ENCODE measurements around the gene CABCOCO1.

Gene CABCOCO1

DNA sequence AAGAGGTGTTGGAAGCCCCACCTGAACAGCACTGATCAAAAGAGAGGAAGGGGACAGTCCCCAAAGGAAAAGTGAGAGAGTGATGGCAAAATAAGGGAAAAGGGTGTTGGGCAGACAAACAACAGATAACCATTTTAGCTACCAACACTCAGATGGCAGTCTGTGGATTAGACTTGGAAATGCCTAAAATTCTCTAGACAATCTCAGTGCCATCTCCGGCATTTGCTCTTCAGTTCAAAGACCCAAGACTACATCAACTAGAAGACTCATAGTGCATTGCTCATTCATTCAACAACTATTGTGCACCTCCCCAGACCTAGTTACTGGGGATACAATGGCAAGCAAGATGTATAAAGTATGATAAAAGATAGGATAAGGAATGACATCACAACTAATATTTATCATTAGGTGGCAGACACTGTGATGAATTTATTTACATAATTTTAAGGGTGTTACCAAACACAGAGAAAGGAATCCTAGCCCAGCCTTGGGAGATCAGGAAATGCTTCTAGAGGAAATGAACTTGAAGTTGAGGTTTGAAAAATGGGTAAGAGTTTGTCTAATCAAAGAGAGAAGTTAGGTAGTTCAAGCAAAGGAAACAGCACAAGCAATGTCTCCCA is 129.5 kb downstream of the CABCOCO1 start:
- DNase-seq: peak; percentile 31

DNA sequence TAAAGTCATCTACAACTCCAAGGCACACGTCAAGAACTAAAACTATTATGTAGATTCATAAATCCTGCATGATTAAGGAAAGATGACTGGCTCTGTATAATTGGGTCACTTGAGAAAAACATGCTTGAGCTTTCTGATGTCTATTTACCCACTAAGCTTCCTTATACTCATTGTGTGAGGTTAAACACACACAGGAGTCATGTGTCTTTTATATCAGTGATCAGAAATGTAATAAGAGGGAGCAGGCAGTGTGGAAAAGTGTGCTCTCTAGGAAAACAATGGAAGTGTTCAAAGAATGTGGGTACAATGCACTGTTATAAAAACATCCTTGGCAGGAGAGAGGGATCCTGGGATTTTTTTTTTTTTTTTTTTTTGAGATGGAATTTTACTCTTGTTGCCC is 130.2 kb downstream of the CABCOCO1 start:
- DNase-seq: peak; percentile 31

DNA sequence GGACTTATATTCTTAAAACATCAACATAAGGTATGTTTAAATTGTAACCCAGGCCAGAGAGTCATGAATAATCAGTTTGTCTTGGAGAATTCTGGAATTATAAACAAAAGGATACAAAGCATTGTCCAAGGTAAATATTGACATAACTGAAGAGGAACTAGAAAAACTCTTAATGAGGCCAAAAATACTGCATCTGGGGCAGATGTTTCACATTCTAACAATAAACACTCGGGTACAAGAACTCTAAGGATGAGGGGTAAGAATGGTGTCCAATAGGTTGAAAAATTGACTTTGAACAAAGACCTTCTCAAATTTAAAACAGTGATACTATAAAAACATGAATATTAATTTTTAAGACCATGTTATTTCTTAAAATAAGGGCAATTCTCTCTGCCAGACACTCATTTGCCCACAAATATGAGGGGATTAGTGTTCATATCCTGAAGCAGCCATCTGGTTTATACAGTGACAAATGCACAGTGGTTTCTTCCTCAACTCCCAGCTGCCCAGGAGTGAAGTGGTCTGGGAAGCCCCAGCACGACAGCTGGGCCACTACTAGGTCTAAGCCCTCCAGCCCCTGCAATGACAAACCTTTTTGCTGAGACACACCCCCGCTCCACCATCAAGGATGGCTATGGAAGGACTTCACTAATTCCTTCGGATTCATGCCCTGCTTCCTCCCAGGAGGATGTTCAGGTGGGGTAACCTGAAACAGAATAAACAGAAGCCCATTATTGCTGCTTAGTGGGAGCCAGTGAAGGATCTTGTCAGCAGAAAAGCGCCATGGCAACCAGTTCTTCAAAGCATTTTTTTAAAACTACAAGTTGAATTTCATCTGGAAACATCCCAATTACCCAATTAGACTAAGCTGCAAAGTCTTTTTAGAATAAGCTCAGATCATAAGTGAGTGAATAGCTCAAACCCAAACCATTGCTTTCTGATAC is 131.3 kb downstream of the CABCOCO1 start:
- no peak for DNase-seq

DNA sequence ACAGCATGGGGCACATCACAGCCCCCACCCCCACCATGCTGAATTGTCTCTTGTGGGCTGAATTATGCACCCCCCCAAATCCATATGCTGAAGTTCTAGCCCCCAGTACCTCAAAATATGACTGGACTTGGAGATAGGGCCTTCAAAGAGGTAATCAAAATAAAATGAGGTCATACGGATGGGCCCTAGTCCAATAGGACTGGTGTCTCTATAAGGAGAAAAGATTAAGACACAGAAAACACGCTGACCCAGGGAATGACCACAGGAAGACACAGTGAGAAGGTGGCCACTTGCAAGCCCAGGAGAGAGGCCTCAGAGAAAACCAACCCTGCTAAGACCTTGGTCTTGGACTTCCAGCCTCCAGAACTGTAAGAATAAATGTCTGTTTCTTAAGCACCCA is 132.4 kb downstream of the CABCOCO1 start:
- no peak for DNase-seq

DNA sequence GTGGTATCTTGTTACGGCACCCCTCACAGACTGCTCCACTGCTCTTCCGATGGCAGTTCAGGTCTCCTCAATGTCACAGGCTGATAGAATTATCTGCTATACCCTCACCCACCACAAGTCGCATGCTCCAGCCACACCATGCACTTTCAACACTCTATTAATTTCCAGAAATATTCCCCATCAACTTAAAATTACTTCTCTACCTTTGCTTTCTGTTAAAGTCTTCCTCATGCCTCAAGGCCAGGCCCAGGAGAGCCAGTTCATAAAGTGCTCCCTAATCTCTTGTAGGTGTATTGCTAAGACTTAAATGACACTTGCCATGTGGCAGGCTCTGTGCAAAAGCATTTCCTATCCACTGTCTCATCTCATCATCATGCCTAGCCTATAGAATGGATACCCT is 132.8 kb downstream of the CABCOCO1 start:
- DNase-seq: peak; percentile 65

DNA sequence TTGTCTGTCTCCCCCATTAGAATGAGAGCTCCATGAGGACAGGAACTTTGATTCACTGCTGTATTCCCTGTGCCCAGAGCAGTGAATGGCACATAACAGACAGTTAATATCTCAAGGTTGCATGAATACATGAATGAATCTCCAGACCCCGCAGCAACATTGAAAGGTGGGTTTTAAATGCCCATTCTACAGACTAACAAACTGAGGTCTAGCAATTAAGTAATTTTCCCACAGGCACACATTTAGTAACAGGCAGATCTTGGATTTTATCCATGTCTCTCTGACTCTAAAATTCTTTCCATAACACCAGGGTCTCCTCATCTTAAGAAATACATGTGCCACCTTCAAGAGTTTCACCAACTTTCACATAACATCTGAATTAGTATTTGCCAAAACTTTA is 134.1 kb downstream of the CABCOCO1 start:
- DNase-seq: no peak

DNA sequence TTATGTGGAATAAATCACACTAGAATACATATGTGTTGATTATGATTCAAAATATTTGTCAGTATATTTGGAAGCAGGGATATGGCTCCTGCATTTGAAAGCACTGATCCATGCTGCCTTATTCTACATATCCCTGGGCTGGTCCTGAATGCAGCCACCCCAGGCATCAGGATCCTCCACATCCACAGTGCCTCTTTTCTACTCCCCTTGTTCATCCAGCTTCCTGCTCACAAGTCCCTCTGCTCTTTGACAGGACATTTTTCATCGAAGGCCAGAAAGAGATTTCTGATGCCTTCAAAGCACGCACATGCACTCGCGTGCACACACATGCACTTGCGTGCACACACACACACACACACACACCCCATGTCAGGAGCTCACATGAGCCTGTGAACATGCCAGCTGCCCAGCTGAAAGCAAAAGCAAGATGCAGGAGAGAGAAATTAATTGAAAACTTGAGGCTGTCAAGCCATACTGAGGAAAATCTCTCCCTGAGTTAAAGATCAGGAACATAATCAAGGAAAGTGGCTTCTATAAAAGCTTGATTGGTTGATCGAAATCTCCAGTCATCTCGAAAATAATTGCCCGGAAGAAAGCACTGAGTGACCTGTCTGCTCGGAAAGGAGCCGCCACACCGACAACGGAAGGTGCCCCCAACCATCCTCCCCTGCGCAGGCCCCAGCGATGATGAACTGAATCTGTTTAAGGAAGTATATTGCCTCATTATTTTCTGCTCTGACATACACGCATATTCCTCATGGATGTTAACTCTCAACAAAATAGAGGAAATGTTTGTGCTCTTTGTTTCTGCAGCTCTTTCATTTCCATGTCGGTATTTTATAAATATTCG is 134.8 kb downstream of the CABCOCO1 start:
- DNase-seq: no peak

DNA sequence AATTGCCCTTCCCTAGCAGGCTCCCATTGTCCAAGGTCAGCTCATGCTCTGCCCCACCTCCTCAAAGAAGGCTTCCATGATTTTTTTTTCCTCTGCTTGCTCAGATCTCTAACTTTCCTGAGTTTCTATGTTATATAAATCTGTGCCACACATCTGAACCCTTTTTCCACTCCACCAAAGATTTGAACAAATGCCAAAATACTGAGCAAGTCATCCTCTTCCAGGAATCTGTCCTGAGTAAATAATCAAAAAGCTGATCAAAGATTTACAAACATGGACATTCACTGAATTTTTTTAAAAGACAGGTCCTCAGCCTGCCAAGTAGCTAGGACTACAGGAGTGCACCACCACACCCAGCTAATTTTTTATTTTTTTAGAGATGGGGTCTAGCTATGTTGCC is 136.0 kb downstream of the CABCOCO1 start:
- peak; percentile 43 for DNase-seq

DNA sequence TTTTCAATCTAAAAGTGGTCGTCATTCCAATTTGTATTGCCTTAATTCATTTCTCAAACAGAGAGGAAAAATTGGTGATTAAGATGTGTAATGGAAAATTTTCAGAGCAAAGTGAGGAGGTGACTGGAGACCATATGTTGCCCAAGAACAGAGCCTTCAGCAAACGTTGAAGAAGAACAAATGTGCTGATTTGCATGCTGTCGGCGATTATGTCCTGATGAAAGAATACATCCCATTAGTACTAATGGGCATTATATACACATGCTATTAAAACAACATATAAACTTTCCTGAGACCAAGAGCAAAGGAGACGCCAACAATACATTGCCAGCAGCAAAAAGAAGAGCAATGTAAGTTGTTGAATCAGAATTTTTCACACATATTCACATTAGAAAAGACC is 138.8 kb downstream of the CABCOCO1 start:
- no peak for DNase-seq

DNA sequence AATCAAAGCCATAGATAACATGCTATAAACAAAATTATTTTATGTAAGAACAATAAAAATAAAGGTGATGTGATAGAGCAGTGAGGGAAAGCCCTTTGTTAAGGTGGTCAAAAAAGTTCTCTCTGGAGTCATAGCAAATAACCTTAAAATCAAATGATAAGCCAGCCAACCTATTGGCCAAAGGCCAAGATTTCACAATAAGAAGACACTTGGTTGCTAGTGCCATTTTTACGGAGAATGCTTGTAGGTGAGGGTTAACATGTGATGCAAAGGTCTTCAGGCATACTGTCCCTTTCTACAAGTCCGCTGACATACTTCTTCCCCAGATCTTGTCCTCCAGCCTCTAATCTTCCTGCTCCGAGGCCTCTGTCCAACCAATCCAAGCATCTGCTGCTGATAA is 140.5 kb downstream of the CABCOCO1 start:
- DNase-seq: peak; percentile 18

DNA sequence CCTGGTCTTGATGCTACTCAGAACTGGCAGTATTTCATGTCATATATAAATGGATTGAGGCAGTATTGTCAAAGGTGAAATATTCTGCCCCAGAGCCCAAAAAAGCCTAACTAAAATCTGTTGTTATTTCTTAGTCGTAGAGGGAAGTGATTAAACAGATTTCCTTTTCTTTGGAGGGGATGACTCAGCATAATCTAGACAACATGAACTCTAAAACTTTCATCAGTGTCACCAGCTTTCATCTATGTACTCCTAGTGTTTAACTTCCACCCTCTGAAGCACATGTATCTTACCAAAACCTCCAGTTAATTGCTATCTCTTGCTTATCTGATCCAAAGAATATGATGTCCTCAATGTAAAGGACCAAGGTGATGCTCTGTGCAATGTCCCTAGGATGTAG is 141.7 kb downstream of the CABCOCO1 start:
- peak; percentile 78 for DNase-seq

DNA sequence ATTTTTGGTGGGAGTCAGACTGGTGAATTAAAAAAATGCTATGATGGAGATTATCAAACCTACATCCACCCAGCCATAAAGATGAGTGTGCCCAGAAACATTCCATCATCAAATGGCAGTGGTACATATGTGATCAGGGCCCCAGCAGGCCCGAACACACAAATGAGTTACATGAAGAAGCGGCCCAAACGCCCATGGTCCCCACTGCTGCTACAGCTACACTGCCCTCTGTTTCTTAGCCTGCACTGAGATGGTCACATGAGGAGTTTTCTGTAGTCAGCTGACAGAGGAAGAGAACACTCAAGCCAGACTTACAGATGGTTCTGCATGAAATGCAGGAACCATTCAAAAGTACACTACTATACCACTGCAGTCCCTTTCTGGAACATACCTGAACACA is 142.4 kb downstream of the CABCOCO1 start:
- DNase-seq: no peak

DNA sequence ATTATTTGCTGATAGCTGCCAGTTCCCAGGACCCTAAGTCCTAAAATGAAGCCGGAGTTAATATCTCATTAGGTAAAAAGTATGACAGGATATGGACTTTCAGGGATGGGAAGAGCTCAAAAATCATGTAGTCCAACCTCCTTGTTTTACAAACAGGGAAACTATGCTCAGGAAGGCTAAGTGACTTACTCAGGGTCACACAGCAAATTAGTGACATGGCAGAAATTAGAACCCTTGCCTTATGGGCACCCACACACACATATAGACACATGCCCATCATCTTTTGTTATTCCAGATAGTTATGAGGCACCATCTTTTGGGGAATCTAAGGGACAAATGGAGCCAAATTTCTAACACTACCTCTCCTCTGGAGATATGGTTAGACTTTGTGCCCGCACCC is 147.5 kb downstream of the CABCOCO1 start:
- no peak for DNase-seq

DNA sequence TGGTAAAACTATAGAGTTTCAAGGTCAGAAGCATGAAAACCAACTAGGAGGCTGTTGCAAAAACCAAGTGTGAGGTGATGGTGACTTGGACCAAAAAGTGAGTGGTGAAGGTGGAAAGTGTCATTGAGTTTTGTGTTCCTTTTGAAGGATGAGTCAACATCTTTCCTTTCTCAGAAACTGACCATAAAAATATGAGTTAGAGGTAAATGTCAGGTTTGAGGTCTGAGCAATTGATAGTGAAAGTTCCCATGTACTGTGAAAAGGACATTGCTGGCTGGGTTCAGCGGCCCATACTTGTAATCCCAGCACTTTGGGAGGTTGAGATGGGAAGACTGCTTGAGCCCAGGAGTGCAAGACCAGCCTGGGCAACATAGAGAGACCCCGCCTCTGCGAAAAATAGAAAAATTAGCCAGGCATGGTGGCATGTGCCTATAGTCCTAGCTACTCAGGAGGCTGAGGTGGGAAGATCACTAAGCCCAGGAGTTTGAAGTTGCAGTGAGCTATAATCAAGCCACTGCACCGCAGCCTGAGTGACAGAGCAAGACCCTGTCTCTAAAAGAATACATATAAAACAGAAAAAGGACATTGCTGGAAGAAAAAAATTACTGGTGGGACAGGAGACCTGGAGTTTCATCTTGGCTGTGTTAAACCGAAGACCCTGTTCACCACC is 149.5 kb downstream of the CABCOCO1 start:
- peak; percentile 72 for DNase-seq

DNA sequence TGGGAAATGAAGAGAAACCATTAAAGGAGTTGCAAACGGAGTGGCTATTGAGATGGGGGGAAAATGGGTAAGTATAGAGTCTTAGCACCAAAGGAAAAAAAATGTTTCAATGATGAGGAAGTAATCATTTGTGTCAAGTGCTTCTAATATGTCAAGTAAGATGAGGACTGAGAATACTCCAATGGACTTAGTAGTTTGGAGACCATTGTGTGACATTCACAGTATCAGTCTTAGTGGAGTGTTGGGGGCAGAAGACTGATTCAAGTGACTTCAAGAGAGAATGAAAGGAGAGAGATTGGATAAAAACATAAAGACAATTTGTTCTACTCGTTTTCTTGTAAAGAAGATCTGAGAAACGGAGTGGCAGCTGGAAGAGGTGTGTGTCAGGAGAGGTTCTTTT is 150.2 kb downstream of the CABCOCO1 start:
- no peak for DNase-seq

DNA sequence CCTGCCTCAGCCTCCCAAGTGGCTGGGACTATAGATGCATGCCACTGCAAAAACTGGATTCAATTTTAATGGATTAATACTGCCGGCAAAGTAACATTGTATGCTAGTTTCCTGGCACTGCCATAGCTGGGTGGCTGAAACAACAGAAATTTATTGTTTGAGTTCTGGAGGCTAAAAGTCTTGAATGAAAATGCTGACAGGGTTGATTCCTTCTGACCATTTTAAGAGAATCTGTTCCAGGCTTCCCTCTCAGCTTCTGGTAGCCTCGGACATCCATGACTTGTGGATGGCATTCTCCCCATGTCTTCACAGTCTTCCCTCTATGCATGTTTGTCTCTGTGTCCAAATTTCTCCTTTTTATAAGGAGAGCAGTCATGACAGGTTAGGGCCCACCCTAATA is 151.4 kb downstream of the CABCOCO1 start:
- no peak for DNase-seq

DNA sequence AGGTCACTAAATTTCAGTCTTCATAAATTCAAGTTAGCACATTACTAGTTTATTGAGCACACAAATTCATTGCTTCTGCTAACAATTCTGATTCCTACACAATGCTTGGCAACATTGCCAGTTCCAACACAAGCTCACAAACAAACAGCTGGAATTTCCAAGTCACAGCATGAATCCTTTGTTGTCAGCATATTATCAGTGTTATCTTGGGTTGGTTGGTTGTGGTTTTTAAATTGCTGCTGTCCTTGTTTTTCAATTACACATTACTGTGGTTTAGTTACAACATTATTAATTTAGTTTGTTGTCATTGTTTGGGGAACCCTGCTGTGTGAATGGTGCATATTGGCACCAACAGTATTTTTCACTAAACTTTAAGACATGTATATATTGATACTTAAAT is 152.8 kb downstream of the CABCOCO1 start:
- peak; percentile 48 for DNase-seq

Data from OCI-M1 (cell line).